Stomach smooth muscle (tissue), 2 donors: ENCODE data around the gene HMCES.

Source experiments
- H3K27ac ChIP-seq: one replicate; pipeline ENCODE4 v1.7.0; 2013; ENCODE audit warnings: mild to moderate bottlenecking, low read length, inconsistent platforms
- H3K27me3 ChIP-seq, 2 donors: one replicate each; pipeline ENCODE4 v1.7.0; 2013; ENCODE audit warnings: low read length in 2 of 2; ENCODE audit not compliant: insufficient read depth in 2 of 2, control insufficient read depth in 1 of 2
- H3K36me3 ChIP-seq, 2 donors: one replicate each; pipeline ENCODE4 v1.7.0; 2013; ENCODE audit warnings: low read length in 2 of 2; ENCODE audit not compliant: control insufficient read depth in 2 of 2, insufficient read depth in 2 of 2
- H3K4me1 ChIP-seq: one replicate; pipeline ENCODE4 v1.7.0; 2013; ENCODE audit warnings: low read length; ENCODE audit not compliant: control insufficient read depth, insufficient read depth
- H3K4me3 ChIP-seq, 2 donors: one replicate each; pipeline ENCODE4 v1.7.0; 2013; ENCODE audit warnings: low read length in 2 of 2
- H3K9ac ChIP-seq, 2 donors: one replicate each; pipeline ENCODE4 v1.7.0; 2013; ENCODE audit warnings: low read length in 2 of 2, mild to moderate bottlenecking in 1 of 2
- H3K9me3 ChIP-seq, 2 donors: one replicate each; pipeline ENCODE4 v1.7.0; 2013; ENCODE audit warnings: low read length in 2 of 2; ENCODE audit not compliant: control insufficient read depth in 2 of 2
- donor health status: healthy.
- donor health status: Pancreatic carcinoma.

Gene HMCES

DNA sequence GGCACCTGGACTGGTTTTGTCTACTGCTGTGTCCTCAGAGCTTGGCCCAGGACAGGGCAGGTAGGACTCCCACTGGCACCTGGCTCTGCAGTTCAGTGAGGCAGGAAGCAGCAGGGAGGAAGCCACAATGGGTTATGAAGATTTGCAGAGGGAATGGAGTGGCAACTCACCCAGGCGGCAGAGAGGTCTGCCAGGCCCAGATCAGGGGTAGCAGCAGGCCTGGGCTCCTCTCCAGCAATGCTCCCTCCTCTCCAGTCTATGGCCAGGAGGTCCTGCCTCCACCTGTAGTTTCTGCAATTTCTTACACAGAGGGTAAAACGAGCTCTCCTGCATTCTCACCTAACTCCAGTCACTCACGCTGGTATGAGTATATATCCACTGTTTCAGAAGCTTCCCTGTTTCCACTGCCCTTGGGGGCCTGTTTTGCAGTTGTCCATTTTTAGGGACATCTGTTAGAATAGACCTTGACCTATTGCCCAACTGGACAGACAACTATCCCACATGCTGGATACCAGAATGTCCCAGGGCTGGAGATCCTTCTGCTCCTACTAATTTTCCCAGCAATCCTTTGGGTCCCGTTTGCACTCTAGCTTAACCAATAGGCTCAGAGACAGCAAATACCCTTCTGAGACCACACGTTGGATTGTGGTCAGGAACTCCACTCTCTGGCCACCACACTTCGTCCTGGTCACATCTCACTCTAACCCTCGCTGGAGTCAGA is 35.2 kb downstream of the HMCES start:
- peak overlapping the region; percentile 79 to 87 for H3K9ac ChIP-seq
- H3K27me3 ChIP-seq: no peaks in the 10 kb centered on the region
- no peaks in the 10 kb centered on the region for H3K36me3 ChIP-seq
- peak overlapping the region; percentile 82 to 96 for H3K4me3 ChIP-seq
- peak overlapping the region; percentile 87 for H3K27ac ChIP-seq
- H3K9me3 ChIP-seq: no peaks in the 10 kb centered on the region
- H3K4me1 ChIP-seq: peaks cover 23% of the 10 kb centered on the region

DNA sequence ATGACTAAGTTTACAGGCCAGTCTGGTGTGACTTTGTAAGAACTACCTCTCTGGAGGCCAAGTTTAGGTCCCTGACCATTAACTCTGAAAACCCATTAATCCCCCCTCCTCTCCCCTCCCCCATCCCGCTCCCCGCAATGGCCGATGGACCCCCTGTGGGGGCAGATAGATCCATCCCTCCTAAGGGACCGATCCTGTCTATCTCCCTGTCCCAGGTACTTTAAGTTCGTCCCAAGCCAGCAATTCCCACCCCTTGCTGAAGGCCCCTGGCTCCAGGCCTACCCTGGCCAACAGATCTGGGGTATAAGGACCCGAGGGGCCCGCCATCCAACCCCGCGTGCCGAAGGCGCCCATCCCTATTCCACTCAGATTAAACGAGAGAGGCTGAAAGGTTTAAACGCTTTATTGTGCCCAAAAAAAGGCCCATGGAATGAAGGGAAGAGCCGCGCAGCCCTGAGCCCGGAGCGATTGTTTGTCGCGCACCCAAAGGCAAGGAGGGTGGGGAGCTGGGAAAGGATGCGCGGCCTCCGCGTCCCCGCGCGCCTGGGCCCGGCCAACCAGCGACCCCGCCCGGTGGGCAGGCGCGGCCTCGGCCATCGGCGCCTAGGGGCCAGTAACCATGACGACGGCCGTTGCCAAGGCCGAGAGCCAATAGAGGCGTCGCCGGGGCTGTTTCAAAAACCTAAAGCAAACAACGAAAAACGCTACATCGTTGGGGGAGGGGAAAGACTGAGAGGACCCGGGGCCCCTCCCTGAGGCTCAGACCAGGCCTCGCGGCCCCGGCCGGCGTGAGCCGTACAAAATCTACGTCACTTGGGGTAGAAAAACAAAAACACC is 35.9 kb downstream of the HMCES start:
- H3K9me3 ChIP-seq: no peaks in the 10 kb centered on the region
- no peaks in the 10 kb centered on the region for H3K27me3 ChIP-seq

DNA sequence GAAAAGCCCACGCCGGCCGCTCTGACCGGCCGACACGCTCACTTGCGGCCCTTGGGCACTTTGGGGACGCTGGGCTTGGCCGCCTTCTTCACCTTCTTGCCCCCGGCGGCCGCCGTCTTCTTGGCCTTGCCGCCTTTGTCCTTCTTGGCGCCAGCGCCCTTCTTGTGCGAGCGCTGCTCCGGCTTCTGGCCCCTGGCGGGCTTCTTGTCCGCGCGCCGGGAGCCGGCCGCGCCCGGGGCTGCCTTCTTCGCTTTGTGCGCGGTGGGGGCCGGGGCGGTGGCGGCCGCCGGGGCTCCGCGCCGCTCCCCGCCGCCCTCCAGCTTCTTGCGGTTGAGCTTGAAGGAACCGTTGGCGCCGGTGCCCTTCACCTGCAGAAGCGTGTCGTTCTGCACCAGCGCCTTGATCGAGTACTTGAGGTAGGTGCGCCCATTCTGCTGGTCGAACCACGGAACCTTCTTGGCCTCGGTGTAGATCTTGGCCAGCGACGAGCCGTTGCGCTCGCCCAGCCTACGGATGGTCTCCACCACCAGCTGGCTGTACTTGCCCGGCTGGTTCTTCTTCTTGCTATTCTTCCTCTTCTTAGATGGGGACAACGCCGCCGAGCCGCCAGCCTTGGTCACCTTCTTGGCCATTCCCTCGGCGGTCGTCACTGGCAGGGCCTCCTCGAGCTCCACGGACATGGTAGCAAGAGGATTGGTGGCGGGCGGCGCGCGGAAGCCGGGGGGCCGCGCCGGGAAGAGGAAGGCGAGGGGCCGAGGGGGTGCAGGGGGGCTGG is 36.7 kb downstream of the HMCES start:
- H3K9me3 ChIP-seq: no peaks in the 10 kb centered on the region
- H3K27me3 ChIP-seq: no peaks in the 10 kb centered on the region
- H3K36me3 ChIP-seq: no peaks in the 10 kb centered on the region
- peak overlapping the region; percentile 82 to 96 for H3K4me3 ChIP-seq
- H3K27ac ChIP-seq: peak overlapping the region; percentile 87
- H3K9ac ChIP-seq: peak overlapping the region; percentile 79 to 87
- H3K4me1 ChIP-seq: peaks cover 23% of the 10 kb centered on the region

More for the DNA sequence above, 35.9 kb downstream of the HMCES start:
- Histone ChIP-seq H3K9ac (peak overlapping the region; percentile 79 to 87), H3K27ac (peak overlapping the region; percentile 87), H3K4me3 (peak overlapping the region; percentile 82 to 96), H3K36me3 (no peaks in the 10 kb centered on the region), H3K4me1 (peaks cover 23% of the 10 kb centered on the region)

DNA sequence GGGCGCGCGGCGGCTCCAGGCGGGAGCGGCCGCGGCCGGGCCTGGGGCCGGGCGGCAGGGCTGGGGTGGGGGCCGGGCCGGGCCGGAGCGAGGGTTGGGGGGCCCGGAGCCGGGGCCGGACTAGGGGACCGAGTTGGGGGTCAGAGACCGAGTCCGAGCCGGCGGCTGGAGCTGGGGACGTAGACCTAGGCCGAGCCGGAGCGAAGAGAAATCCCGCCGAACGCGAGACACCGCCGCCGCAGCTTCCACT is 37.3 kb downstream of the HMCES start:
- H3K4me3 ChIP-seq: peak overlapping the region; percentile 78 to 96
- peaks cover 0 to 3% of the 10 kb centered on the region in 2 donors for H3K36me3 ChIP-seq
- peak overlapping the region in 1 of 2 donors; percentile 71 for H3K9ac ChIP-seq
- no peaks in the 10 kb centered on the region for H3K27me3 ChIP-seq
- peaks cover 23% of the 10 kb centered on the region for H3K4me1 ChIP-seq
- no peaks in the 10 kb centered on the region for H3K9me3 ChIP-seq
- peak overlapping the region; percentile 87 for H3K27ac ChIP-seq

DNA sequence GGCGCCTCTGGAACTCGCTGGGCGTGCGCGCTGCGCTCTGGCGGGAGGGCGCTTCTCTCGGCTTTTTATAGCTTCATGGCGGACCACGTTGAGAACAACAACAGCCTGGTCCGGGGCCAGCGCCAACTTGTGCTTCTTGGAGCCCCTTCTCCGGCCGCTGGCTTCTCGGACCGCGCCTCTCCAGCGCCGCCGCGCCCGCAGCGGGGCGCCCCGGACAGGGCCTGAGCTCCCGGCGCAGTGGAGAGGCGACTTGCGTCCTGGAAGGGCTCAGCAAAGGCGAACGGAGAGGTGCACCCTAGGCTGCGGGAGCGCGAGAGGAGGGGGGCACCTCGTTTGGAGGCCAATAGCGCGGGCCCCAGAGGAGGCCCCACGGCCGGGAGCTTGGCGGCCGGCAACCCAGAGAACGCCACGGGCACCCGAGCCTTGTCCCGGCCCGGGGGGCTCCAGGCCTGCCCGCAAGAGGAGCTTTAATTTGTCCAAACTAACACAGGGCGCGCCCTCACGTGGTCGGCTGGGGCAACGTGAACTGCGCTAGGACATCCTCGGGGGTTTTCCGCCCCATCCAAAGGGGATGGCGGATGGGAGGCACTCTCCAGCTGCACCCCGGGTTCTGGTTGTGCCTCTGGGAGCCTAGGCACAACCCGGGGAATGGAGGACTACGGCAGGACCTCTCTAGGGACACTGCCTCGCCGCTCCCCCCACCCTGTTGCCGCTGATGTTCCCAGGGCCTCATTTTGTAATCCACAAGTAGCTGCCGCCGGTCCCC is 37.8 kb downstream of the HMCES start:
- H3K27ac ChIP-seq: peak overlapping the region; percentile 87
- H3K36me3 ChIP-seq: peaks cover 3 to 7% of the 10 kb centered on the region in 2 donors
- H3K4me1 ChIP-seq: peaks cover 23% of the 10 kb centered on the region
- H3K27me3 ChIP-seq: no peaks in the 10 kb centered on the region
- H3K9ac ChIP-seq: peak overlapping the region; percentile 71 to 74
- H3K4me3 ChIP-seq: peak overlapping the region; percentile 78 to 96
- no peaks in the 10 kb centered on the region for H3K9me3 ChIP-seq

DNA sequence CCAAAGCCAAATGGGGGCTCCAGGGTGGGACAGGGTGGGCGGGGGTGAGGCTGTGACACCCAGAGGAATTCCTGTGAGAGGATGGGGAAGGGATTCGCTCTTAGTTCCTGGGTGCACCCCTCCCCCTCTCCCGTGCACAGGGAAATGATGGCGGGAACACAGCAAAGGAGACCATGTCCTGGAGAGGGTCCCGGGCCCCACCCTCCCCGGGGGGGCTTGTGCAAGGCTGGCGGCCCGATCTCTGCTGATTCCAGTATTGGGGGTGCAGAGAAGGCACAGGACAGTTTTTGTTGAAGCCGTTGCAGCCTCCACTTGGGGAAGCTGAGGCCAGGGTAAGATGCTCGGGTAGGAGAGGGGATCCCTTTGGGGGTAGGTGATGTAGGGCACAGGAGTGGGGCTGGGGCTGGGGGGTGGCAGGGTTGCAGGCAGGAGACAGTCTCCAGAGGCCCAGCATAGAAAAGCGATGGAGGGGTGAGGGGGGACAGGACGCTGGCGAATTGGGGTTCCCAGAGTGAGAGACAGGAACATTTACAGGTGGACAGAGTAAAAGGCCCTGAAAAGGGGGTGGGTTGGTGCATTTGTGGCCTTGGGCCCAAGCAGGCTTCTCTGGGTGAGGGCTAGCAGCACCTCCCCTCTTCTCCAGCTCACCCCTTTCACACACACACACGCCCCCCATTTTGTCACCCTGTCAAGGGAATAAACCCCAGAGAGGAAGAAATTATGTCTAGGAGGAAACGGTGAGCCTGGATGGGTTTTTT is 38.5 kb downstream of the HMCES start:
- H3K9ac ChIP-seq: peak overlapping the region in 1 of 2 donors; percentile 71
- peak overlapping the region; percentile 78 to 96 for H3K4me3 ChIP-seq
- no peaks in the 10 kb centered on the region for H3K9me3 ChIP-seq
- H3K36me3 ChIP-seq: peaks cover 4 to 7% of the 10 kb centered on the region in 2 donors
- peaks cover 23% of the 10 kb centered on the region for H3K4me1 ChIP-seq
- H3K27me3 ChIP-seq: no peaks in the 10 kb centered on the region
- H3K27ac ChIP-seq: peak overlapping the region; percentile 87

DNA sequence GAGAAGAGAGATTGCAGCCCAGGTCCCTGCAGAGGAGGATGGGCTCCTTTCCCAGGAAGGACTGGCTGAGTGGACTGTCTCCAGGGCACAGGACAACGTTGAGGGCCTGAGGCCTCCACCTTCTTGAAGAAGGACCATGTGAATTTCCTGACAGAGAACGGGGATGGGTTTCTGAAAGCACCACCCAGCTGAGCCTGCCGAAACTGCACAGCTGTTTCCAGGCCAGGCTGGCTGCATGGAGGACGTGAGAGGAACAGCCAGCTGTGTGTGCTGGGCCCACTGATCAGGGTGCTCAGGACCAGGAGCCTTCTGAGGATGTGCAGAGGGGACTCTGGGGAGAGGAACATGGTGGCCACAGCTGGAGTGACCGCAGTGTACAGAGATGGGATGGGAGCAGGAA is 39.2 kb downstream of the HMCES start:
- Histone ChIP-seq H3K36me3 (peaks cover 4 to 7% of the 10 kb centered on the region in 2 donors), H3K27ac (no peak overlapping the region), H3K4me3 (peak overlapping the region in 1 of 2 donors; percentile 23)

DNA sequence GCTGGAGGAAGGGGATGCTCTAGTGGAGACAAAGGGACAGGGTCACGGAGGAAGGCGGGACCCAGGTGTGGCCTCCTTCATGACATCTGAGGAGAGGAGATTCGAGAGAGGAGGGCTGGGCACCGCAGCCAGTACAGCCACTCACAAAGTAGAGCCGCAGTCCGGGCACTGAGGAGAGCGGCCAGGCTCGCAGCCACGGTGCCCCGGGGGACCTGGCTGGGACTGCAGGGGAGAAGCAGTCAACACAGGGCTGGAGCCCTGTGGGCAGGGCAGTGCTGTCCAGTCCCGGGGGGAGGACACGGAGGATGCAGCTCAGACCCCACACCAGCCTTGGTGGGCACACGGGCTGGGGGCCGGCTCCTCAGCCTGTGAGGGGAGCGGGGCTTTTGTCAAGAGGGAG is 40.3 kb downstream of the HMCES start:
- H3K36me3 ChIP-seq: peaks cover 4 to 10% of the 10 kb centered on the region in 2 donors
- H3K9me3 ChIP-seq: no peaks in the 10 kb centered on the region
- no peak overlapping the region for H3K4me3 ChIP-seq
- no peaks in the 10 kb centered on the region for H3K27me3 ChIP-seq
- no peak overlapping the region for H3K27ac ChIP-seq
- H3K9ac ChIP-seq: no peak overlapping the region
- peaks cover 20% of the 10 kb centered on the region for H3K4me1 ChIP-seq

More for the DNA sequence above, 39.2 kb downstream of the HMCES start:
- H3K9ac ChIP-seq: no peak overlapping the region
- H3K27me3 ChIP-seq: no peaks in the 10 kb centered on the region
- peaks cover 23% of the 10 kb centered on the region for H3K4me1 ChIP-seq
- no peaks in the 10 kb centered on the region for H3K9me3 ChIP-seq

DNA sequence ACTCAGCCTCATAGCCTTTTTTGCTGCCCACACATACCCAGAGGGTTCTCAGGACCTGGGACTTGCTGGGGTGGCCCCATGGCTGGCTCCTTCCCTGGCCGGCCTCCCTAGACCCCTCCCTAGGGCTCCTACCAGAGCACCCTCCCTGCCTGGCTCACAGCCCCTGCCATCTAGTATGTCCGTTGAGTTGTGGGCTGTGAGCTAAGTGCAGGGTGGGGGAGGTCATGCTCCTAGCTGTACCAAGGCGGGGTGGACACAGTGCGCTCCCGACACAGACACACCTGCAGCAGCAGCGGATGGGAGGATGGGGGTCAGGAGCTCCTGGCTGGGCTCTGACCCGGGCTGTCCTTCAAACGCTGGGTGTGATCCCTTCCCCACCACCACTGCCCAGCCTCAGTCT is 41.6 kb downstream of the HMCES start:
- Histone ChIP-seq H3K27me3 (peaks cover 0 to 3% of the 10 kb centered on the region in 2 donors), H3K9ac (no peak overlapping the region), H3K36me3 (peaks cover 4 to 10% of the 10 kb centered on the region in 2 donors), H3K27ac (no peak overlapping the region), H3K4me3 (no peak overlapping the region), H3K4me1 (peaks cover 18% of the 10 kb centered on the region), H3K9me3 (no peaks in the 10 kb centered on the region)
